ENCODE measurements around the gene FKBP5.

The FKBP5 gene

DNA sequence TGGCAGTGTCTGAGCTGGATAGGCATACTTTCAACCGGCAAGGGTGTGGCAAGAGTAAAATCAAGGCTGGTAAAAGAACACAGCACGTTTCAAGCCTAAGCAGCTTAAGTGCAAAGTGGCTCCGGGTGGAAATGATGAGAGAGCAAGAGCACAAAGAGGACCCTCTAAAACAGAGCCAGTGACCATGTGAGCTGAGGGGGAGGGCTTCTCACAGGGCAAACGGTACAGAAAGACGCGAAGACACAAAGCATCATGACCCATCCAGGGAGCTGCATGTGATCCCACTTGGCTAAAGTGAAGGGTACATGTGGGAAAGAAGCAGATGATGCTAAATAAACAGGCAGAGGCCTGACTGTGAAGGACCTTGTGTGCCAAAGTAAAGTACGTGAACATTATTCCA, 25.7 kb downstream of the FKBP5 start:
- no peak overlapping the region for H3K9ac ChIP-seq (ENCODE audit: low read depth, low read length)
- H4K20me1 ChIP-seq (ENCODE audit: insufficient read depth, low read length), result no peaks in the 10 kb centered on the region
- H3K36me3 ChIP-seq (ENCODE audit: insufficient read depth, low read length), result no peaks in the 10 kb centered on the region
- H3K4me3 ChIP-seq (ENCODE audit: low read depth in 1 of 2, low read length in 2 of 2), result no peak overlapping the region
- TF ChIP-seq CTCF (IDR thresholded peaks at IDR 0.05; ENCODE audit: borderline replicate concordance, extremely low read depth, low read length, poor library complexity, severe bottlenecking) (no peak), EZH2 (IDR thresholded peaks at IDR 0.05; ENCODE audit: borderline replicate concordance, low read depth, low read length, severe bottlenecking) (no peak)
- H3K9me3 ChIP-seq (ENCODE audit: insufficient read depth, low read length, severe bottlenecking), result no peaks in the 10 kb centered on the region
- ATAC-seq (ENCODE audit: insufficient read depth, low read depth) (no peak), DNase-seq (no peak)
- no peak overlapping the region for H2AFZ ChIP-seq (ENCODE audit: low read depth, low read length)
- peaks cover 21% of the 10 kb centered on the region for H3K27me3 ChIP-seq (ENCODE audit: insufficient read depth, low read length, poor library complexity)
- H3K4me2 ChIP-seq (ENCODE audit: insufficient read depth, low read length), result no peak overlapping the region
- no peaks in the 10 kb centered on the region for H3K79me2 ChIP-seq (ENCODE audit: insufficient read depth, low read length)
- no peaks in the 10 kb centered on the region for H3K4me1 ChIP-seq (ENCODE audit: insufficient read depth, low read length)
- no peak overlapping the region for H3K27ac ChIP-seq (ENCODE audit: low read length)

DNA sequence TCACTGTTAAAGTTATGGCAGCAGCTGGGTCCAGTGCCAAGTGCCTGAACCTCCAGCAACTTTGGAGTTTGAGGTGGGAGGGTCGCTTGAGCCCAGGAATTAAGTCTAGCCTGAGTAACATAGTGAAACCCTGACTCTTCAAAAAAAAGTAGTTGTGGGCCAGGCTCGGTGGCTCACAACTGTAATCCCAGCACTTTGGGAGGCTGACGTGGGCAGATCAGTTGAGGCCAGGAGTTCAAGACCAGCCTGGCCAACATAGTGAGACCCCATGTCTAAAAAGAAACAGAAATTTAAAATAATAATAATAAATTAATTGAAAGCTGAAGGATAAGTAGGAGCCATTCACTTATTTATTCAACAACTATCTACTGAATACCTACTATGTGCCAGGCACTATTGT, 33.8 kb downstream of the FKBP5 start:
- no peak for TF ChIP-seq EZH2 (IDR thresholded peaks at IDR 0.05; ENCODE audit: borderline replicate concordance, low read depth, low read length, severe bottlenecking)
- TF ChIP-seq CTCF (IDR thresholded peaks at IDR 0.05; ENCODE audit: borderline replicate concordance, extremely low read depth, low read length, poor library complexity, severe bottlenecking), result no peak
- Histone ChIP-seq H3K4me1 (ENCODE audit: insufficient read depth, low read length) (no peaks in the 10 kb centered on the region), H3K4me2 (ENCODE audit: insufficient read depth, low read length) (no peak overlapping the region), H3K27ac (ENCODE audit: low read length) (no peak overlapping the region), H2AFZ (ENCODE audit: low read depth, low read length) (no peak overlapping the region), H3K36me3 (ENCODE audit: insufficient read depth, low read length) (no peaks in the 10 kb centered on the region), H3K9ac (ENCODE audit: low read depth, low read length) (no peak overlapping the region), H3K27me3 (ENCODE audit: insufficient read depth, low read length, poor library complexity) (peaks cover 5% of the 10 kb centered on the region), H3K4me3 (ENCODE audit: low read depth in 1 of 2, low read length in 2 of 2) (no peak overlapping the region), H3K9me3 (ENCODE audit: insufficient read depth, low read length, severe bottlenecking) (no peaks in the 10 kb centered on the region), H3K79me2 (ENCODE audit: insufficient read depth, low read length) (no peaks in the 10 kb centered on the region), H4K20me1 (ENCODE audit: insufficient read depth, low read length) (no peaks in the 10 kb centered on the region; the same call in 1 of the 2 replicates)
- DNase-seq, result no peak
- no peak for ATAC-seq (ENCODE audit: insufficient read depth, low read depth)

DNA sequence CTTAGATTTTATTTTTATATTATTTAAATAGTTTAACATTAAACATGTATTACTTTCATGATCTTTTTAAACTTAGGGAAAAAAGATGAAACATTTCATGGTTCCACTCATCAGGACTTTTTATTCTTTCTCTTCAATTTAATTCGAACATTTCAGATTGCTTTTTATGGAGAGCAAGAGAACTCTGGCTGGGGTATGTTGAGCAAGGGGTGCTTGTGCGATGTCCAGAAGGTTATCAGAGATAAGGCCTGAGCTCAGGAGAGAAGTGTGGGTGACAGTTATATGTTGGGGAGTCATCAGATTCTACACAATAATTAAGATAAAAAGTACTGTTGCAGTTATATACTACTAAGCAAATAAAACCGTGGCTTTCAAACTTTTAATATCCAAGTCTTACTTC, 37.5 kb downstream of the FKBP5 start:
- no peaks in the 10 kb centered on the region for H3K4me1 ChIP-seq (ENCODE audit: insufficient read depth, low read length)
- H3K27me3 ChIP-seq (ENCODE audit: insufficient read depth, low read length, poor library complexity), result peaks cover 5% of the 10 kb centered on the region
- no peak overlapping the region for H2AFZ ChIP-seq (ENCODE audit: low read depth, low read length)
- no peak for TF ChIP-seq CTCF (IDR thresholded peaks at IDR 0.05; ENCODE audit: borderline replicate concordance, extremely low read depth, low read length, poor library complexity, severe bottlenecking)
- TF ChIP-seq EZH2 (IDR thresholded peaks at IDR 0.05; ENCODE audit: borderline replicate concordance, low read depth, low read length, severe bottlenecking), result no peak
- no peaks in the 10 kb centered on the region for H3K9me3 ChIP-seq (ENCODE audit: insufficient read depth, low read length, severe bottlenecking)
- H3K27ac ChIP-seq (ENCODE audit: low read length), result no peak overlapping the region
- ATAC-seq (ENCODE audit: insufficient read depth, low read depth) (no peak), DNase-seq (no peak)
- H3K79me2 ChIP-seq (ENCODE audit: insufficient read depth, low read length), result no peaks in the 10 kb centered on the region
- H3K36me3 ChIP-seq (ENCODE audit: insufficient read depth, low read length), result no peaks in the 10 kb centered on the region
- H3K4me3 ChIP-seq (ENCODE audit: low read depth in 1 of 2, low read length in 2 of 2), result no peak overlapping the region
- H4K20me1 ChIP-seq (ENCODE audit: insufficient read depth, low read length), result no peaks in the 10 kb centered on the region; the same call in 1 of the 2 replicates
- no peak overlapping the region for H3K4me2 ChIP-seq (ENCODE audit: insufficient read depth, low read length)
- no peak overlapping the region for H3K9ac ChIP-seq (ENCODE audit: low read depth, low read length)

DNA sequence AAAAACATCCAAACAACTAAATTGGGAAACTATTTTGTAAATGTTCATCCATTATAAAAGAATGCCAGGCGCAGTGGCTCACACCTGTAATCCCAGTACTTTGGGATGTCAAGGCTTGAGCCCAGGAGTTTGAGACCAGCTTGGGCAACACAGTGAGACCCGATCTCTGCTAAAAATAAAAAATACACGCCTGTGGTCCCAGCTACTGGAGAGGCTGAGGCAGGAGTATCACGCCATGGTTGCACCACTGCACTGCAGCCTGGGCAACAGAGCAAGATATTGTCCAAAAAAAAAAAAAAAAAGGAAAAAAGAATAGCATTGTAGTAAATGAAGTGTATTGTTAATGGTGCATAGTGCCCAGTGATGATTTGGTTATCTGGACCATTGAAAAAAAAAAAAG, 38.7 kb downstream of the FKBP5 start:
- TF ChIP-seq CTCF (IDR thresholded peaks at IDR 0.05; ENCODE audit: borderline replicate concordance, extremely low read depth, low read length, poor library complexity, severe bottlenecking) (no peak), EZH2 (IDR thresholded peaks at IDR 0.05; ENCODE audit: borderline replicate concordance, low read depth, low read length, severe bottlenecking) (no peak)
- H3K79me2 ChIP-seq (ENCODE audit: insufficient read depth, low read length), result no peaks in the 10 kb centered on the region

More for the DNA sequence above, 38.7 kb downstream of the FKBP5 start:
- Histone ChIP-seq H3K27ac (ENCODE audit: low read length) (no peak overlapping the region), H3K27me3 (ENCODE audit: insufficient read depth, low read length, poor library complexity) (peaks cover 10% of the 10 kb centered on the region), H3K9me3 (ENCODE audit: insufficient read depth, low read length, severe bottlenecking) (no peaks in the 10 kb centered on the region), H4K20me1 (ENCODE audit: insufficient read depth, low read length) (no peaks in the 10 kb centered on the region; the same call in 1 of the 2 replicates), H3K4me1 (ENCODE audit: insufficient read depth, low read length) (no peaks in the 10 kb centered on the region), H3K36me3 (ENCODE audit: insufficient read depth, low read length) (no peaks in the 10 kb centered on the region), H2AFZ (ENCODE audit: low read depth, low read length) (no peak overlapping the region), H3K4me2 (ENCODE audit: insufficient read depth, low read length) (no peak overlapping the region), H3K4me3 (ENCODE audit: low read depth in 1 of 2, low read length in 2 of 2) (no peak overlapping the region), H3K9ac (ENCODE audit: low read depth, low read length) (no peak overlapping the region)
- DNase-seq, result no peak
- no peak for ATAC-seq (ENCODE audit: insufficient read depth, low read depth)

Measured in DND-41 (cell line).